OCI-LY3 (cell line): Measurements from ENCODE around the gene CHRNB1.

Experiments
- EZH2phosphoT487 ChIP-seq: fragments of 200-600 bp; shearing (Covaris generic); IDR thresholded peaks from 2 replicates; pipeline ENCODE4 v1.6.1; 2018; ENCODE audit warnings: antibody characterized with exemption, mixed run types, low read depth
- TF ChIP-seq, protein P1 (sequence below): fragments of 200-600, 300-600 bp; sonication (generic); IDR thresholded peaks from 2 replicates; pipeline ENCODE4 v1.5.1; 2014; ENCODE audit warnings: antibody characterized with exemption, low read length, low read depth

- TF ChIP-seq, protein P1, sequence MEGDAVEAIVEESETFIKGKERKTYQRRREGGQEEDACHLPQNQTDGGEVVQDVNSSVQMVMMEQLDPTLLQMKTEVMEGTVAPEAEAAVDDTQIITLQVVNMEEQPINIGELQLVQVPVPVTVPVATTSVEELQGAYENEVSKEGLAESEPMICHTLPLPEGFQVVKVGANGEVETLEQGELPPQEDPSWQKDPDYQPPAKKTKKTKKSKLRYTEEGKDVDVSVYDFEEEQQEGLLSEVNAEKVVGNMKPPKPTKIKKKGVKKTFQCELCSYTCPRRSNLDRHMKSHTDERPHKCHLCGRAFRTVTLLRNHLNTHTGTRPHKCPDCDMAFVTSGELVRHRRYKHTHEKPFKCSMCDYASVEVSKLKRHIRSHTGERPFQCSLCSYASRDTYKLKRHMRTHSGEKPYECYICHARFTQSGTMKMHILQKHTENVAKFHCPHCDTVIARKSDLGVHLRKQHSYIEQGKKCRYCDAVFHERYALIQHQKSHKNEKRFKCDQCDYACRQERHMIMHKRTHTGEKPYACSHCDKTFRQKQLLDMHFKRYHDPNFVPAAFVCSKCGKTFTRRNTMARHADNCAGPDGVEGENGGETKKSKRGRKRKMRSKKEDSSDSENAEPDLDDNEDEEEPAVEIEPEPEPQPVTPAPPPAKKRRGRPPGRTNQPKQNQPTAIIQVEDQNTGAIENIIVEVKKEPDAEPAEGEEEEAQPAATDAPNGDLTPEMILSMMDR: no peak
- TF ChIP-seq EZH2phosphoT487: no peak
Measured at GRCh38 chr17:7499161-7499560, 54.3 kb downstream of the CHRNB1 start.
